Activated T-cell treated with anti-CD3 and anti-CD28 coated beads, Interleukin-2, amount 50 U/mL, for 72 hours (primary cell): ENCODE data around the gene CHADL. TPM values are rescaled to one million over a fixed set of nuclear protein-coding genes. Genes with fewer than 3 reads are reported as not detected.
"Not testable (repeated sequence)": the region's sequence is repeated elsewhere in the genome, so short reads cannot be mapped to it uniquely, and the experiment has no call there.

Experiments
- ATAC-seq, 2 donors: fragments of 150-1000 bp; cut with Tn5 transposase; replicated peaks in 1 of 2; 2 replicates each; pipeline ENCODE4 v1.10.0; 2021; ENCODE audit warnings: moderate library complexity in 2 of 2, mild to moderate bottlenecking in 1 of 2
- DNase-seq, 2 donors: peaks; one replicate each; pipeline ENCODE4 v3.0.0; 2021 to 2022; ENCODE audit warnings: mixed read lengths in 1 of 2
- H3K27ac Mint-ChIP-seq: one replicate; pipeline ENCODE4 v1.8.0; 2022; ENCODE audit warnings: mild to moderate bottlenecking, moderate library complexity, mixed read lengths
- H3K27me3 Mint-ChIP-seq: one replicate; pipeline ENCODE4 v1.8.0; 2022; ENCODE audit warnings: low read depth, mixed read lengths
- H3K36me3 Mint-ChIP-seq, 2 donors: one replicate each; pipeline ENCODE4 v1.8.0; 2022; ENCODE audit warnings: mixed read lengths in 2 of 2, mild to moderate bottlenecking in 1 of 2; ENCODE audit not compliant: insufficient read depth in 2 of 2
- H3K4me1 Mint-ChIP-seq: one replicate; pipeline ENCODE4 v1.8.0; 2022; ENCODE audit warnings: low read depth, mixed read lengths
- H3K4me3 Mint-ChIP-seq, 2 donors: one replicate each; pipeline ENCODE4 v1.8.0; 2022; ENCODE audit warnings: mild to moderate bottlenecking in 2 of 2, mixed read lengths in 2 of 2, moderate library complexity in 2 of 2
- H3K9me3 Mint-ChIP-seq, 2 donors: one replicate each; pipeline ENCODE4 v1.8.0; 2022; ENCODE audit warnings: mixed read lengths in 2 of 2
- total RNA-seq, 2 donors: library from RNA; stranded (reverse); gene quantifications; one replicate each; pipeline ENCODE4 v1.2.3, GENCODE V29; 2022

The CHADL gene
- total RNA-seq, 2 donors from 2014 or later: 0.55 to 1.4 TPM

- not testable (repeated sequence) for H3K4me1 Mint-ChIP-seq, DNase-seq, H3K27ac Mint-ChIP-seq, H3K27me3 Mint-ChIP-seq, ATAC-seq, H3K4me3 Mint-ChIP-seq, H3K9me3 Mint-ChIP-seq
- peaks cover 5 to 14% of the 10 kb centered on the region in 2 donors for H3K36me3 Mint-ChIP-seq
These were observed 60.4 kb downstream of the CHADL start for GRCh38 chr22:41180362-41180761.

Other genes with a start within 250 kb of the CHADL start
- 10 to 100 TPM; 58.9 to 65.8 TPM for gene EP300, start 148.3 kb downstream of the CHADL start, total RNA-seq
- gene L3MBTL2, start 35.6 kb downstream of the CHADL start, total RNA-seq: 10 to 100 TPM; 21.9 to 25.6 TPM
- gene RANGAP1, start 45.3 kb upstream of the CHADL start, total RNA-seq: 100 to 1,000 TPM; 162 to 217 TPM
- gene ZC3H7B, start 60.6 kb upstream of the CHADL start, total RNA-seq: 10 to 100 TPM; 46.1 to 52.4 TPM
- 1 to 10 TPM; 1.5 to 2.0 TPM for gene TEF, start 141.0 kb upstream of the CHADL start, total RNA-seq
- 10 to 100 TPM; 32.5 TPM for gene TOB2, start 205.9 kb upstream of the CHADL start, total RNA-seq
- 10 to 100 TPM; 69.2 to 77.4 TPM for gene PHF5A, start 227.8 kb upstream of the CHADL start, total RNA-seq
- 10 to 100 TPM; 73.3 to 74.9 TPM for gene ACO2, start 228.2 kb upstream of the CHADL start, total RNA-seq